AG08396 (cell line): ENCODE measurements around the gene DNTTIP2.
"Not testable (repeated sequence)": the region's sequence is repeated elsewhere in the genome, so short reads cannot be mapped to it uniquely, and the experiment has no call there.

Experiments
- DNase-seq: peaks from one replicate; pipeline ENCODE4 v3.0.0; 2012; ENCODE audit warnings: low spot score, mixed read lengths

Gene DNTTIP2

GRCh38 chr1:93874025-93874651 lies 4.9 kb downstream of the DNTTIP2 start:
- DNase-seq, result peak; percentile 16

GRCh38 chr1:93871366-93871765 lies 7.6 kb downstream of the DNTTIP2 start:
- no peak for DNase-seq

GRCh38 chr1:93869653-93870052 lies 9.4 kb downstream of the DNTTIP2 start:
- no peak for DNase-seq

- not testable (repeated sequence) for DNase-seq
Observed at GRCh38 chr1:93868492-93868891, 10.5 kb downstream of the DNTTIP2 start.

GRCh38 chr1:93865253-93865652 lies 13.8 kb downstream of the DNTTIP2 start:
- DNase-seq, result no peak

- DNase-seq, result no peak
Observed at GRCh38 chr1:93864175-93864574, 14.8 kb downstream of the DNTTIP2 start.

- not testable (repeated sequence) for DNase-seq
Observed at GRCh38 chr1:93857653-93858052, 21.4 kb downstream of the DNTTIP2 start.

- not testable (repeated sequence) for DNase-seq
Observed at GRCh38 chr1:93855983-93856382, 23.0 kb downstream of the DNTTIP2 start.

- DNase-seq, result no peak
Observed at GRCh38 chr1:93853940-93854339, 25.1 kb downstream of the DNTTIP2 start.

GRCh38 chr1:93851878-93852277 lies 27.1 kb downstream of the DNTTIP2 start:
- no peak for DNase-seq

- DNase-seq, result no peak
Observed at GRCh38 chr1:93851327-93851712, 27.7 kb downstream of the DNTTIP2 start.

GRCh38 chr1:93850687-93851326 lies 28.2 kb downstream of the DNTTIP2 start:
- DNase-seq, result not testable (repeated sequence)

- no peak for DNase-seq
Observed at GRCh38 chr1:93848350-93848883, 30.6 kb downstream of the DNTTIP2 start.

- DNase-seq, result peak; percentile 64
Observed at GRCh38 chr1:93847811-93848288, 31.2 kb downstream of the DNTTIP2 start.

- peak; percentile 83 for DNase-seq
Observed at GRCh38 chr1:93846992-93847810, 31.8 kb downstream of the DNTTIP2 start.

- DNase-seq, result peak; percentile 85
Observed at GRCh38 chr1:93846206-93846991, 32.6 kb downstream of the DNTTIP2 start.

- peak; percentile 72 for DNase-seq
Observed at GRCh38 chr1:93845538-93846205, 33.3 kb downstream of the DNTTIP2 start.

- DNase-seq, result peak; percentile 70
Observed at GRCh38 chr1:93844262-93845045, 34.6 kb downstream of the DNTTIP2 start.

GRCh38 chr1:93842750-93843500 lies 36.1 kb downstream of the DNTTIP2 start:
- DNase-seq, result peak; percentile 23

GRCh38 chr1:93841771-93842170 lies 37.2 kb downstream of the DNTTIP2 start:
- no peak for DNase-seq
